ENCODE measurements around the gene ZFYVE19.

Gene ZFYVE19

DNA sequence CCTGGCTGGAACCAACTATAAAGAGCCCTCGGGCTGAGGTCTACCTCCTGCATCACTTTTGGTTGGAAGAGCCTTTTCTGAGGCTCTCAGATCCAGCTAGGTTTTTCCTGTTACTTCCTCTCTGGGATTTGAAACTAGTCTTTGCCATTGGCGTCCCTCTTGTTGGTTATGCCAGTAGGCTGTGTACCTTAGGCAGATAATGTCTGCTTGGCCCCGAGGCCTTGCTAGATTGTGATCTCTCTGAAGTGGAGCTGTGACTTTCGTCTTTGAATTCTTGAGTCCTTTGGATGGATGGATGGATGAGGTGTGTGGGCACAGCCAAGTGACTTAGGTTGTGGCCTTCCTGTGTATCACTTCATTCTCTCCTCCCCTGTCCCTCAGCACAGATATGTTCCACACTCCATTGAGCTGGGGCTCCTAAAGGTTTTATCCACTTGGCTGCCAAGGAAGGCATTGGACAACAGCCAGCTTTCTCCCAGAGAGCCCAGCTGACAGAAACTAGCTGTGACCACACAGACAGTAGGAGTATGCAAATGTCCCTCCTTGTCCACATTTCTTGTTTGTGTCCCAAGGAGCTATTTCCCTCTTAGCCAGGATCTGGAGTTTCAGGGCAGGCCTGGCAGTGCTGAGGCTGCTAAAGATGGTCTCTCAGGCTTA, 8.3 kb downstream of the ZFYVE19 start:
- no peak for DNase-seq (ENCODE audit: low read depth in 2 of 2)

DNA sequence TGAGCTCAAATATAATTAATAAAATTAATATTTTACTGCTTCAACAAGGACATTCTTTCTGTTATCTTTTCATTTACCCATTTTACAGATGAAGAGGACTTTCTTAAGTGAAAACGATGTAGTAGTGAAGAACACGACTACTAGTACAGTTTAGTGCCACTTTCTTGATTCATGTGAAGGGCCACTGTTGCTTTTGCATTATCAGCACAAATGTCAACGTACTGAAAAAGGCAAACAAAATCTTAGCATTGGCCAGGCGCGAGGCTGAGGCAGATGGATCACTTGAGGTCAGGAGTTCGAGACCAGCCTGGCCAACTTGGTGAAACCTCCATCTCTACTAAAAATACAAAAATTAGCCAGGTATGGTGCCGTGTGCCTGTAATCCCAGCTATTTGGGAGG, 12.2 kb downstream of the ZFYVE19 start:
- no peak for DNase-seq (ENCODE audit: low read depth in 2 of 2)

DNA sequence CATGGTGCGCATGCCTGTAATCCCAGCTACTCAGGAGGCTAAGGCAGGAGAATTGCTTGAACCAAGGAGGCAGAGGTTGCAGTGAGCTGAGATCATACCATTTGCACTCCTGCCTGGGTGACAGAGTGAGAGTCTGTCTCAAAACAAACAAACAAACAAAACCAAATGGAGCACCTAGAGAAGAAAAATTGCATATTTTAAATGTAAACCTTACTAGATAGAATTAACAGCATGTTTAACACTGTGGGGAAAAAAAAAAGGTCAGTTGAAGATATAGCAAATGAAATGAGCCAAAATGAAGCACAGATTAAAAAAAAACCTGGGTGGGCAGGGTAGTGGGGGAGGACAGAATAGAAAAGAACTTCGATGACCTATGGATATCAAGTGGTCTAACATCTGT, 14.3 kb downstream of the ZFYVE19 start:
- DNase-seq (ENCODE audit: low read depth in 2 of 2): no peak

DNA sequence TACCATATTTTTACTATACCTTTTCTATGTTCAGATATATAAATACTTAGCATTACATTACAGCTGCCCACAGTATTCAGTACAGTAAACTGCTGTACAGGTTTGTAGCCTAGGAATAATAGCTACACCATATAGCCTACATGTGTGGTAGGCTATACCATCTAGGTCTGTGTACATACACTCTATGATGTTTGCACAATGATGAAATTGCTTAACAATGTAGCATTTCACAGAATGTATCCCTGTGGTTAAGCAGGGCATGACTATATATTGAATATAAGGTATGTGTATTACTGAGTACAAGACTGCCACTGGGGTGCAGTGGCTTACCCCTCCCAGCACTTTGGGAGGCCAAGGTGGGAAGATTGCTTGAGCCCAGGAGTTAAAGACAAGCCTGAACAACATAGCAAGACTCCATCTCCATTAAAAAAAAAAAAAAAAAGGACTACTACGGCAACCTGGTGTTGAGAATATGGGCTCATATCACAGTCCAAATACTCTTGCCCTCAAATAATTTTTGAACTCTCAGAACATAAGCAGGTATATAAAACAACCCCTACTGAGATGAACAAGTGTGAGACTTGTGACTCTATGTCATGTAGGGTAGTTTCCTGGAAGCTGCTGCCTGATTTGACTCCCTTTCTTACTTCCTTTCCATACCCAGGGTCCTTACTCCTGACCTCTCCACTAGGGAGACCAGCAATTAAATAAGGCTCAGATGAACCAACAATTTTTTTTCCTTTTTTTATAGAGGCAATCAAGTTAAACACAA, 16.9 kb downstream of the ZFYVE19 start:
- no peak for DNase-seq (ENCODE audit: low read depth in 2 of 2)

DNA sequence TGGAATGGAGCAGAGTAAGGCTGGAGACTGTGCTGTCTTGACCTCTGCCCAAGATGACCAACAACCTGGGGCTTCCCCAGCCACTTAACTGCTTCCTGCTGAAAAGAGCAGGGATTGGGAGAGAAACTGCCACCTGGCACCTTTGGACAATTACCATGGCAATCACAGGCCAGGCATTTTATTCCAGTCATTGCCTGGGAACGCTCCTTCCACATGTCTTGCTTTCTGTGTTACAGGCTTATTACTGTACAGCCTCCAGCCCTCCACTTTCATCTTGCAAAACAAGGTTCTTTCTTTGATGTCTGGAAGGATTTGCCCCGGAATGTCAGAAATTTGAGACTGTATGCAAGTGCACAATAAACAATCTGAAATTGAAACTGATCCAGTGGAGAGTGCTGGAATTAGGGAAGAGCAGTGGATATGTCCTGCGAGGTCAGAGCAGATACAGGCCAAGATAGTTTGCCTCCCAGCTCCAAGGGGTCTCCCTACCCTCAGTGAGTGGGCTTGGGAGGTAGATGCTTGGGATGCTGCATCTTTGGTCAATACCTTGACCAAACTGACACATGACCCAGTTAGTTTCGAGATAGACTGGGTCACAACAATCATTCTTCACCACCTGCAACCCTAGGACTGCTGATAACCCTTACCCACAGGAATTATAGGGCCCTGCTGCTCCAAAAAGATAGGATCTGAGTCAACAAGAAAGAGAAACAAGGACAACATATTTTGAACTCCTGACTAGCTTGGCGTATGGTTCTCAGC, 19.0 kb downstream of the ZFYVE19 start:
- no peak for DNase-seq (ENCODE audit: low read depth in 2 of 2)

DNA sequence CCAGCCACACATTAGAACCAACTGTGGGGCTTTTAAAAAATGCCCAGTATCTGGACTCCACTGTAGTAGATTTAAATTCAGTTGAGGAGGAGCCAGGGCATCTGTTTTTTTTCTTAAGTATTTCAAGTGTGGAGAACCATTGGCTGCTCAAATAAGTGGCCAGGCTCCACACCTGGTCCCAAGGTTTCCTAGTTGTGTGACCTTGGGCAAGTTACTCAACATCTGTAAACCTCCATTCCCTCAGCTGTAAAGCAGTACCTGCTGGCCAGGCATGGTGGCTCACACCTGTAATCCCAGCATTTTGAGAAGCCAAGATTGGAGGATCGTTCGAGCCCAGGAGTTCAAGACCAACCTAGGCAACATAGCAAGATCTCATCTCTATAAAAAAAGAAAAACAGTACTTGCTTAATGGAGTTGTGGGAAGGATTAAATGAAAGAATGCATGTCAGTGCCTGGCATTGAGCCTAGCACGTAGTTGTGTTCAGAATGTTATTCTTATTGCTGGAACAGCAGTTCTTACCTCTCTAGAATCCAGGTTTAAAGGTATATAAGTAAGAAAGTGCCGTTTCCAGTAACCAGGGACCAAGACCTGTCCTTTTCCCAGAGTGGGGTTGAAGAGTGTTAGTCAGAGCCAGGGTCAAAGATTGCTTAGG, 19.7 kb downstream of the ZFYVE19 start:
- no peak for DNase-seq (ENCODE audit: low read depth in 2 of 2)

DNA sequence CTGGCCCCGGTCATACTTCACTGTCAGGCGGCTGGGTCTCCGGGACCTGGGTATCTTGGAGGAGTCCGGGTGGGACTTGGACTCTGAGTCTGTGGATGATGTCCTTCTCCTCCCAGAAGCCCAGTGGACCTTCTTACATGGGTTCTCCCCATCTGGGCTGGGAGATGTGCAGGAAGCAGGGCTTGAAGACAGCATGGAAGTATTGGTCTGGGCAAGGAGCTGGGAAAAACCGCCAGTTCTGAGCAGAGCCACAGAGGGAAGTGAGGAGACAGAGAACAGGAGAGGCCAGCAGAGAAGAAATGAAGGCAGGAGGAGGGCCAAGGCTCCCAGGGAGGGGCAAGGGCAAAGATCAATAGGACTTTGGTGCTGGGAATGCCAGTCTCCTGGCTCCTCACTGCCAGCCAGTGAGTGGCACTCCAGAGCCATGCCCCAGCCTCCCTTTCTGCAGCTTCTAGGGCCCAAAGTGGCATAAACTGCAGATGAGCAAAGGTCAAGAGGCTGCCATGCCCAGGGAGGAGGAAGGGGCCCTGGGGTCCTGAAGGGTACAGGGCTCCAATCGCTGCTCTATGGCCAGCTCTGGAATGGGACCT, 21.7 kb downstream of the ZFYVE19 start, which contains the start of gene PPP1R14D:
PPP1R14D (minus strand) TSS at position 262 of the 590 bp plus-strand sequence; CDS start at position 195, 67 bp downstream.
- DNase-seq (ENCODE audit: low read depth in 2 of 2): no peak

DNA sequence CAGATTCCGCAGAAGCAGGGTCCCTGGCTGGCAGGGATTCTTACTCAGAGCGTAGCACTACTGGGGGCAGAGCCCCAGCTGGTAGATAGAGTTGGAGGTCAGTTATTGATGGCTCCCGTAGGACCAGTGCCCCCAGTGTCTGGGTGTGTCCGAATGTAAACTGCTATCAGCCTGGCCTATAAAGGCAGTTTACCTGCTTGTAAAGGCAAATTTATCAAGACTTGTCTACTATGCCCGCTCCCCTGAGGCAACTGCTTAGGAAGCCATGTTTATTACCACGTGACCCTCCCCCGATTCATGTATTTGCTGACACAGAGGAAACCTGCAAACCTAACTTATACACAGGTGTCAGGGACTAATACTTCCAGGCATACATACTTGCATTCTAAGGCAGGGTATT, 22.2 kb downstream of the ZFYVE19 start:
- no peak for DNase-seq (ENCODE audit: low read depth in 2 of 2)

DNA sequence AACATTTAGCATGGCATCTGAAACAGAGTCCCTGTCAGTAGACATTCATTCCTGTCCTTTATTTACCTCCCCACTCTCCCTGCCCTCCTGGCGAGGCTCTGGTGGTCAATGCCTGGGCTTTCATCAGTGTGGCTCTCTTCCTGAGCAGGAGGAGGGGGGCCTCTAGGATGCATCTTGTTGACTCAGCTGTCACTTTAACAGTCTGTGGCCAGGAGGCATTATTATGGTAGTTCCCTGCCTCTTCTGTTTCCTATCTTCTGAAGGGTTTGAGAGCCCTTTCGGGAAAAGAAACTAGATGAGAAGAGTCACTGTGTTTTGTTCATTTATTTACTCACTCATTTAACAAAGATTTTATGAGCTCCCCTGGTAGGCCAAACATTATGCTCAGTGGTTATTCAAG, 24.0 kb downstream of the ZFYVE19 start:
- DNase-seq (ENCODE audit: low read depth in 2 of 2): no peak

DNA sequence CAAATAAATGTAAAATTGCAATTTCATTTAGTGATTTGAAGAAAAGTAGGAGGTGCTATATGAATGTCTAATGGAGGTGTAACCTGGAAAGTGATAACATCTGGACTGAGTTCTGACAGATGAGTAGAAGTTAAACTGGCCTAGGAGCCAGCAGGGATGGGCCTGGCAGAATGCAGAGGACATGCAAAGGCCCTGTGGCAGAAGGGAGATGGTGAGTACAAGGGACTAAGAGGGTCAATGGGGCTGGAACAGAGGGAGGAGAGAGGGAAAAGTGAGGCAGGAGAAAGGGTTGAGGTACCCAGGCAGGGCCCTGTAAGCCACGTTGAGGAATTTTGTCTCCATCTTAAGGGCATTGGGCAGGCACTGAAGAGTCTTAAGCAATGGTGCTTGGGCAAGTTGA, 25.0 kb downstream of the ZFYVE19 start:
- DNase-seq (ENCODE audit: low read depth in 2 of 2): no peak

DNA sequence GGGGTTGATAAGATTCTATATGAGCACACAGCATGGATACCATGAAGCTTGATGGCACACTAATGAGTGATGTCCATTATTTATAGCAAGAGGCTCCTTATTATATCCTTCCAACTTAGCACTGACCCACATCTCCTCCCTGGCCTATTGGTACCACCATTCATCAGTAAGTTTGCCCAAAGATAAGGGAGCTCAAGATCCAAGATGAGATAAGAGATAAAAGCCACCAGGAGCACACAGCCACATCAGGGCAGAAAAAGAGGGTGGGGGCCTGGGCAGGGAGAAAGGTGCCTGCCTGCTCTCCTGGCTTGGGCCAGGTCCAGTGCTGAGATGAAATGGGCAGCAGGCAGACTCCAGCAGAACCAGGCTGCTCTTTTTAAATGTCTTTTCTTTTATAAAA, 26.0 kb downstream of the ZFYVE19 start:
- no peak for DNase-seq (ENCODE audit: low read depth in 2 of 2)

DNA sequence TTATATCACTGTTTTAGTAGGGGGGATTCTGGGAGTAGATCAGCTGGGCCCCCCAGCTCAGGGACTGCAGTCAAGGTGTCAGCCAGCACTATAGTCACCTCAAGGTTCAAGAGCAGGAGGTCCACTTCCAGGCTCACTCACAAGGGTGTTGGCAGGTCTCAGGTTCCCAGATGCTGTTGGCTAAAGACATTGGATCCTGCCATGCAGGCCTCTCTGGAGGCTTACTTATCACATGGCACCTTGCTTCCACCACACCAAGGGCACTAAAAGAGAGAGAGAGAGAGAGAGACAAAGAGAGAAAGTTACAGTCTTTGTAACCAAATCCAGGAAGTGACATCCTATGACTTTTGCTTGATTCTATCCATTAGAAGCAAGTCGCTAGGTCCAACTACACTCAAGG, 29.1 kb downstream of the ZFYVE19 start:
- no peak for DNase-seq (ENCODE audit: low read depth in 2 of 2)

DNA sequence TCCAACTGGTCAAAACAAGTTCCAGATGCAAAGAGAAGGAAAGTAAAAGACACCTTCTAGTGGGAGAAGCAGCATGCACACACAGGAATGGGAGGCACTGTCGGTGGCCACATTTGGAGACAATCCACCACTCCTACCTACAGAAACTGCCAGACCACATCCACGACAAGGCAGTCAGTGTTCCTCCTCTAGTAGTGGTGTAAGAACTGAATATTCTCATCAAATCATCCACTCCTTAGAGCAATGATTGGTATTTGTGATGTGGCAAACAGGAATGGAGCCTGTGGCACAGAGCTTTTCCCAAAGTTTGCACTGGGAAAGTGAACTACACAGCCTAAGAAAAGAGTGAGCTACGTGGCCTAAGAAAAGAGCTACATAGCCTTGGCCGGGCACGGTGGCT, 31.9 kb downstream of the ZFYVE19 start:
- no peak for DNase-seq (ENCODE audit: low read depth in 2 of 2)

DNA sequence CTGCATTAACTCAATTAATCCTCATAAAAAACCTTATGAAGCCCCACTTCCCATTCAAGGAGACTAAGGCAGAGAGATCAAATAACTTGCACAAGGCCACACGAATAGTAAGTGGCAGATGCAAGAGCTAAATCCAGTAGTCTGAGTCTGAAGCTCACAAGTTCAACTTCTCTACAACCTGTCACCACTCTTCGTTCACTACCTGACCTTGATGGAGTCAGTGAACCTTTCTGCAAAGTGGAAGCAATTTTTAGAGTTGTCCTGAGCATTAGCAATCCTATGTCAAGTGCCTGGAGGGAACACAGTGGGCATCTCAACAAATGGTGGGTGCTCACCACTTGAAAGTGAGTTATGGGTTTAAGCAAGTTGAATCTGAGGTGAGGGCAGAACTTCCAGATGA, 34.9 kb downstream of the ZFYVE19 start:
- no peak for DNase-seq (ENCODE audit: low read depth in 2 of 2)

DNA sequence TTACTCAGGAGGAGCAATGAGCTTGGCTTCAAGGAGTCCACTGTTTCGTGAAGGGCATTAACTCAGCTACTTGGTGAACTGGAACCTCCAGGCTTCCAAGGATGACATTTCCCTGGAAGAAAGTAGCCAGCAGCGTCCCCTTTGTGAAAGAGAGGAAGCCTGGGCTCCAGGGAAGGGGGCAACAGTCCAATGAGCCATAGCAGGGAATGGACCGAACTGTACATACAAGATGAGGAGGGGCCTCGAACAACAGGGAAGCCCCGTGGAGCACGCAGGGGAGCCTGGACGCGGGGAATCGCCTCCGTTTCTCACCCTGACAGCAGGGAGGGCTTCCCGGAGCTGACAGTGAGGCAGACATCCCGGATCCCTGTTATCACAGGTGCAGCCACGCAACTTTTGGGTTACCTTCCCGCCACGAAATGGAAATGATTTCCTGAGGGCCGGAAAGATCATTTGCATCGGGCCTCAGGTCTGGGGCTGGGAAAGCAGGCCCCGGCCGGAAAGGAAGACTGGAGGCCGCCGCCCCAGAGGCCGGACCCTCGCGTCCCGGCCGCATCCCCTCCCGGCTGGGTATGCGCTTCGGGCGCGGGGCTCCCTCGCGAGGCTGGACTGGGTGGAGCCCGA, 36.5 kb downstream of the ZFYVE19 start:
- DNase-seq (ENCODE audit: low read depth in 2 of 2): no peak

DNA sequence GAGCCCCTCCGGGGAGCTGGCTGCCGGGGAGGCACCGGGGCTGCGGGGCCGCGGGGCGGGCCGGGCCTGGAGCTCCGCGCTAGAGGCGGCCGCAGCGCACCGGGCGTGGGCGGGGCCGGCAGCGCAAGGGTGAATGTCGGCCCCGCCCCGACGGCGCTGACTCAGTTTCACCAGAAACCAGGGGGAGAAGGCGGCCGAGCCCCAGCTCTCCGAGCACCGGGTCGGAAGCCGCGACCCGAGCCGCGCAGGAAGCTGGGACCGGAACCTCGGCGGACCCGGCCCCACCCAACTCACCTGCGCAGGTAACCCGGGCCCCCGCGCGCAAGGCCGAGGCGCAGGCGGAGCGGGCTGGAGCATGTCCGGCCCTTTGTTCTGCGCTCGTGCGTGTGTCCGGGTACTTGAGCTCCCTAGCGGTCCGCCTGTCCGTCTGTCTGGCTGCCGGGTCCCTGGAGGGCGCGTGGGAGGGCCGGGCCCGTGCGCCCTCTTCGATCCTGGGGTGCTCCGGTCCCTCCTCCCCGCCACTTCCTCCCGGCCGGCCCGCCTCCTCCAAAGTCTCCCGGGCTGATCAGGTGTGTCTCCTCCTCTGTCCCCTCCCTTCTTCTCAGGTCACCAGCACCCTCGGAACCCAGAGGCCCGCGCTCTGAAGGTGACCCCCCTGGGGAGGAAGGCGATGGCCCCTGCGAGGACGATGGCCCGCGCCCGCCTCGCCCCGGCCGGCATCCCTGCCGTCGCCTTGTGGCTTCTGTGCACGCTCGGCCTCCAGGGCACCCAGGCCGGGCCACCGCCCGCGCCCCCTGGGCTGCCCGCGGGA, 37.2 kb downstream of the ZFYVE19 start, which contains the start of gene SPINT1:
SPINT1 (plus strand) TSS at position 164 of the 811 bp plus-strand sequence; CDS start at position 671, 507 bp downstream.
- no peak for DNase-seq (ENCODE audit: low read depth in 2 of 2)

DNA sequence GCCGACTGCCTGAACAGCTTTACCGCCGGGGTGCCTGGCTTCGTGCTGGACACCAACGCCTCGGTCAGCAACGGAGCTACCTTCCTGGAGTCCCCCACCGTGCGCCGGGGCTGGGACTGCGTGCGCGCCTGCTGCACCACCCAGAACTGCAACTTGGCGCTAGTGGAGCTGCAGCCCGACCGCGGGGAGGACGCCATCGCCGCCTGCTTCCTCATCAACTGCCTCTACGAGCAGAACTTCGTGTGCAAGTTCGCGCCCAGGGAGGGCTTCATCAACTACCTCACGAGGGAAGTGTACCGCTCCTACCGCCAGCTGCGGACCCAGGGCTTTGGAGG, 37.8 kb downstream of the ZFYVE19 start:
- DNase-seq (ENCODE audit: low read depth in 2 of 2): no peak

DNA sequence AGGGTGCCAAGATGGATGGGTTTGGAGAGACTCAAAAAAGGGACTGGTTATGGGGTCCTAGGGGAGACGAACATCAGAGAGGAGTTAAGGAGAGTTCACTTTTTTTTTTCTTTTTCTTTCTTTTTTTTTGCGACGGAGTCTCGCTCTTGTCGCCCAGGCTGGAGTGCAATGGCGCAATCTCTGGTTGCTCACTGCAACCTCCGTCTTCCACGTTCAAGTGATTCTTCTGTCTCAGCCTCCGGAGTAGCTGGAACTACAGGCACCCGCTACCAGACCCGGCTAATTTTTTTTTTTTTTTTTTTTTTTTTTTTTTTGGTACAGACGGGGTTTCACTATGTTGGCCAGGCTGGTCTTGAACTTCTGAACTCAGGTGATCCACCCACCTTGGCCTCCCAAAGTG, 38.1 kb downstream of the ZFYVE19 start:
- DNase-seq (ENCODE audit: low read depth in 2 of 2): no peak

DNA sequence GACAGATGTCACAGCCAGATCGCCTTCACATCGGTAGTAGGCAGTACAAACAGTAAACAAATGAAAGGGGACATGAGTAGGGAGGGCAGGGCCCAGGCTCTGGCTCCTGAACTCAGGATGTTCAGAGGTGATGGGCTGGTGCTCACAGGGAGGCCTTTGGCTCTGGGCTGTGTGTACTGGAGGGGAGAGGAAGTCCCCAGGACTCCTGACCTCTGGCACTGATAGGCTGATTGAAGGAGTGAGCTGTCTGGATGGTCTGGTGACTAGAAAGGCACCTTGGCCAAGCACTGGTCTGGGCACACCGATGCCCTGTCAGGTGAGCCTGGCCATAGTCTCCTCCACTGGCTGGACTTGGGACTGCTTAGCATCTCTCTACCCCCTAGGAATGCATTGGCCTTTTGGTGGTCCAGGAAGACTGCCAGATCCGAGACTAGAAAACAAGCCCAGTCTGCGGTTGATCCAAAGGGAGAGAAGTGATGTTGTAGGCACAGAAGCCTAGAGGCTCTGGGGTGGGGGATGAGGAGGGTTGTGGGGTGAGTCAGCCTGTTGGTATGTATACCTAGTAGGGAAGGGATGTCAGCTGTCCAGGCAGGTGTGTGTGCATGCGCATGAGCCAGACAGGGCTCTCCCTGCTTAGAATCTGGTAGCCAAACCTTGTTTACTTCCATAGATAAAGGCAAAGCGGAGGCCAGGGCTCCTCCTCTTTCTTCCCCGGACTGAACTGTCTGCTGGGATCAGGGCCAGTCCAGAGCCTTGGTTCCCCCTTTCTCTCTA, 38.8 kb downstream of the ZFYVE19 start:
- no peak for DNase-seq (ENCODE audit: low read depth in 2 of 2)

DNA sequence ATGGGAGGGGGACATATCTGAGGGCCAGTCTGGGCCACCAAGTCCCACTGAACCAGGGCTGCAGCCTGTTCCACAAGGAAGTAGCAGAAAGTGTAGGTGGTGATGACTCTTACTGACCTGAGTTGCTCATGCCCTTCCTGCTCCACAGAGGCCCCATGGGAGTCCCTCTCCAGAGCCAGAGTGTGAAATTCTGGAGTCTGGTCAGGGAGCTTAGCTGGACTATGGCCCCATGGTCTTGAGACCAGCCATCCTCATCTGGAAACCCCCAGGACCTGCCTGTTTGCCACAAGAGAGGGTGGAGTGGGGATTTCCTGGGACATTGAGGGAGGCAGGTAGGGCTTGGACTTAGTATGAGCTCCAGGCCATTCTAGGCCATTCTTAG, 39.9 kb downstream of the ZFYVE19 start:
- no peak for DNase-seq (ENCODE audit: low read depth in 2 of 2)
